ENCODE data around the gene LSM7.
"Not testable (repeated sequence)": the region's sequence is repeated elsewhere in the genome, so short reads cannot be mapped to it uniquely, and the experiment has no call there.

Gene LSM7

GRCh38 chr19:2354670-2355069, 26.3 kb upstream of the LSM7 start:
- no peak for DNase-seq

GRCh38 chr19:2353887-2354592, 25.7 kb upstream of the LSM7 start:
- no peak for DNase-seq

- DNase-seq, result no peak
Measured at GRCh38 chr19:2353159-2353886, 24.9 kb upstream of the LSM7 start.

GRCh38 chr19:2352121-2352520, 23.7 kb upstream of the LSM7 start:
- no peak for DNase-seq

GRCh38 chr19:2351591-2351990, 23.2 kb upstream of the LSM7 start:
- DNase-seq, result no peak

GRCh38 chr19:2350656-2351055, 22.3 kb upstream of the LSM7 start:
- DNase-seq, result no peak

- DNase-seq, result not testable (repeated sequence)
Measured at GRCh38 chr19:2349818-2350217, 21.4 kb upstream of the LSM7 start.

- no peak for DNase-seq
Measured at GRCh38 chr19:2345794-2346663, 17.6 kb upstream of the LSM7 start.

- no peak for DNase-seq
Measured at GRCh38 chr19:2345076-2345475, 16.7 kb upstream of the LSM7 start.

- no peak for DNase-seq
Measured at GRCh38 chr19:2344381-2344870, 16.0 kb upstream of the LSM7 start.

- no peak for DNase-seq
Measured at GRCh38 chr19:2343289-2343982, 15.1 kb upstream of the LSM7 start.

GRCh38 chr19:2342656-2343288, 14.4 kb upstream of the LSM7 start:
- no peak for DNase-seq

- DNase-seq, result no peak
Measured at GRCh38 chr19:2341982-2342381, 13.6 kb upstream of the LSM7 start.

GRCh38 chr19:2341244-2341751, 12.9 kb upstream of the LSM7 start:
- no peak for DNase-seq

- no peak for DNase-seq
Measured at GRCh38 chr19:2340496-2341243, 12.3 kb upstream of the LSM7 start.

GRCh38 chr19:2339644-2340310, 11.4 kb upstream of the LSM7 start:
- no peak for DNase-seq

- DNase-seq, result no peak
Measured at GRCh38 chr19:2338751-2339643, 10.6 kb upstream of the LSM7 start.

- no peak for DNase-seq
Measured at GRCh38 chr19:2338055-2338615, 9.7 kb upstream of the LSM7 start.

GRCh38 chr19:2337329-2337707, 8.9 kb upstream of the LSM7 start:
- DNase-seq, result no peak

Measured in stimulated activated CD8-positive, alpha-beta memory T cell treated with anti-CD3 and anti-CD28 coated beads, Interleukin-4, amount 100 ng/mL, for 48 hours (primary cell).